ENCODE measurements around the gene RAD50.
"Not testable (repeated sequence)": the region's sequence is repeated elsewhere in the genome, so short reads cannot be mapped to it uniquely, and the experiment has no call there.

The RAD50 gene

GRCh38 chr5:132557478-132558172 lies 848 bp downstream of the RAD50 start:
- peak; percentile 10 to 15 (median 11) for DNase-seq (ENCODE audit: low read depth in 2 of 3, low spot score in 2 of 3)

- no peak for DNase-seq (ENCODE audit: low read depth in 2 of 3, low spot score in 2 of 3)
These were observed 2.7 kb downstream of the RAD50 start for GRCh38 chr5:132559383-132560060.

- DNase-seq (ENCODE audit: low read depth in 2 of 3, low spot score in 2 of 3), result no peak
These were observed 4.8 kb downstream of the RAD50 start for GRCh38 chr5:132561601-132562000.

- not testable (repeated sequence) for DNase-seq (ENCODE audit: low read depth in 2 of 3, low spot score in 2 of 3)
These were observed 7.8 kb downstream of the RAD50 start for GRCh38 chr5:132564555-132564954.

- DNase-seq (ENCODE audit: low read depth in 2 of 3, low spot score in 2 of 3), result no peak
These were observed 9.9 kb downstream of the RAD50 start for GRCh38 chr5:132566657-132567056.

GRCh38 chr5:132576123-132576522 lies 19.3 kb downstream of the RAD50 start:
- no peak for DNase-seq (ENCODE audit: low read depth in 2 of 3, low spot score in 2 of 3)

GRCh38 chr5:132584560-132584959 lies 27.8 kb downstream of the RAD50 start:
- not testable (repeated sequence) for DNase-seq (ENCODE audit: low read depth in 2 of 3, low spot score in 2 of 3)

GRCh38 chr5:132586063-132586462 lies 29.3 kb downstream of the RAD50 start:
- DNase-seq (ENCODE audit: low read depth in 2 of 3, low spot score in 2 of 3), result no peak

GRCh38 chr5:132589467-132589866 lies 32.7 kb downstream of the RAD50 start:
- DNase-seq (ENCODE audit: low read depth in 2 of 3, low spot score in 2 of 3), result no peak

GRCh38 chr5:132591145-132591544 lies 34.4 kb downstream of the RAD50 start:
- no peak for DNase-seq (ENCODE audit: low read depth in 2 of 3, low spot score in 2 of 3)

GRCh38 chr5:132592521-132592920 lies 35.7 kb downstream of the RAD50 start:
- no peak for DNase-seq (ENCODE audit: low read depth in 2 of 3, low spot score in 2 of 3)

GRCh38 chr5:132594170-132594569 lies 37.4 kb downstream of the RAD50 start:
- no peak for DNase-seq (ENCODE audit: low read depth in 2 of 3, low spot score in 2 of 3)

GRCh38 chr5:132595624-132596023 lies 38.8 kb downstream of the RAD50 start:
- DNase-seq (ENCODE audit: low read depth in 2 of 3, low spot score in 2 of 3), result no peak

GRCh38 chr5:132601071-132601728 lies 44.4 kb downstream of the RAD50 start:
- DNase-seq (ENCODE audit: low read depth in 2 of 3, low spot score in 2 of 3), result no peak

GRCh38 chr5:132607095-132607494 lies 50.3 kb downstream of the RAD50 start:
- no peak for DNase-seq (ENCODE audit: low read depth in 2 of 3, low spot score in 2 of 3)

- DNase-seq (ENCODE audit: low read depth in 2 of 3, low spot score in 2 of 3), result no peak
These were observed 51.3 kb downstream of the RAD50 start for GRCh38 chr5:132608107-132608506.

GRCh38 chr5:132611965-132612364 lies 55.2 kb downstream of the RAD50 start:
- DNase-seq (ENCODE audit: low read depth in 2 of 3, low spot score in 2 of 3), result no peak

GRCh38 chr5:132612846-132613245 lies 56.1 kb downstream of the RAD50 start:
- no peak for DNase-seq (ENCODE audit: low read depth in 2 of 3, low spot score in 2 of 3)

- no peak for DNase-seq (ENCODE audit: low read depth in 2 of 3, low spot score in 2 of 3)
These were observed 64.9 kb downstream of the RAD50 start for GRCh38 chr5:132621699-132622098.

GRCh38 chr5:132622608-132623007 lies 65.8 kb downstream of the RAD50 start:
- no peak for DNase-seq (ENCODE audit: low read depth in 2 of 3, low spot score in 2 of 3)

- no peak for DNase-seq (ENCODE audit: low read depth in 2 of 3, low spot score in 2 of 3)
These were observed 70.7 kb downstream of the RAD50 start for GRCh38 chr5:132627470-132627869.

GRCh38 chr5:132628814-132629213 lies 72.0 kb downstream of the RAD50 start:
- DNase-seq (ENCODE audit: low read depth in 2 of 3, low spot score in 2 of 3), result no peak

Data from activated CD8-positive, alpha-beta memory T cell treated with anti-CD3 and anti-CD28 coated beads for 48 hours (primary cell).